ENCODE data around the gene AP1M2. TPM values are rescaled to one million over a fixed set of nuclear protein-coding genes. Genes with fewer than 3 reads are reported as not detected.

AP1M2 gene
- polyA plus RNA-seq (ENCODE audit: insufficient read length in 12 of 12) = 1 to 10 TPM in 4 of 12 donors, under 1 TPM in 3, not detected in 5; 0.31 to 6.6 (median 1.2) TPM
- long read RNA-seq, donor 1, transcript AP1M2-201 (12 exons, 1,749 nt) = major isoform, 9 of 35 reads
- long read RNA-seq, donor 1, partial matches to known transcripts = 23 of 35 reads
- long read RNA-seq, donor 1, other reads (novel, unspliced or antisense) = 0 of 35 reads
- long read RNA-seq, donor 2 = 0 reads
- long read RNA-seq, donor 3, partial matches to known transcripts = 0 of 11 reads
- long read RNA-seq, donor 3, other reads (novel, unspliced or antisense) = 11 of 11 reads
- long read RNA-seq, donor 4 = 0 reads
- long read RNA-seq, donor 5 = 0 reads
- long read RNA-seq, donor 6 = 0 reads
- long read RNA-seq, donor 7 = 0 reads
- long read RNA-seq, donor 8, partial matches to known transcripts = 0 of 9 reads
- long read RNA-seq, donor 8, other reads (novel, unspliced or antisense) = 8 of 9 reads
- long read RNA-seq, donor 9, partial matches to known transcripts = 0 of 1 reads
- long read RNA-seq, donor 9, other reads (novel, unspliced or antisense) = 0 of 1 reads
- long read RNA-seq, donor 10 = 0 reads
- long read RNA-seq, donor 11, partial matches to known transcripts = 0 of 1 reads
- long read RNA-seq, donor 11, other reads (novel, unspliced or antisense) = 0 of 1 reads

- no peak for DNase-seq
These were observed at the start of gene AP1M2 for GRCh38 chr19:10587022-10587838. Gene AP1M2 (minus strand): TSS chr19:10587312. CDS start chr19:10587231, 81 bp downstream.

GRCh38 chr19:10636304-10636972, 49.3 kb upstream of the AP1M2 start:
- no peak for DNase-seq

GRCh38 chr19:10634963-10635362, 47.9 kb upstream of the AP1M2 start:
- no peak for DNase-seq

GRCh38 chr19:10634430-10634829, 47.3 kb upstream of the AP1M2 start:
- DNase-seq = no peak

- no peak for DNase-seq
These were observed 44.8 kb upstream of the AP1M2 start for GRCh38 chr19:10631874-10632273.

GRCh38 chr19:10625762-10626138, 38.6 kb upstream of the AP1M2 start:
- no peak for DNase-seq

- peak; percentile 85 for DNase-seq
These were observed 38.1 kb upstream of the AP1M2 start, which contains the start of gene SLC44A2 for GRCh38 chr19:10625003-10625761. Gene SLC44A2 (plus strand): TSS chr19:10625553. CDS start chr19:10625634, 81 bp downstream.

GRCh38 chr19:10624585-10624984, 37.5 kb upstream of the AP1M2 start:
- no peak for DNase-seq

GRCh38 chr19:10621966-10622365, 34.9 kb upstream of the AP1M2 start:
- DNase-seq = no peak

- no peak for DNase-seq
These were observed 33.7 kb upstream of the AP1M2 start for GRCh38 chr19:10620786-10621185.

GRCh38 chr19:10618846-10619245, 31.7 kb upstream of the AP1M2 start:
- no peak for DNase-seq

- no peak for DNase-seq
These were observed 30.5 kb upstream of the AP1M2 start for GRCh38 chr19:10617409-10618121.

GRCh38 chr19:10615429-10616023, 28.4 kb upstream of the AP1M2 start:
- no peak for DNase-seq

GRCh38 chr19:10612499-10613119, 25.5 kb upstream of the AP1M2 start:
- no peak for DNase-seq

GRCh38 chr19:10611907-10612306, 24.8 kb upstream of the AP1M2 start:
- no peak for DNase-seq

GRCh38 chr19:10604460-10604980, 17.4 kb upstream of the AP1M2 start:
- DNase-seq = no peak

- DNase-seq = no peak
These were observed 16.9 kb upstream of the AP1M2 start for GRCh38 chr19:10603873-10604459.

GRCh38 chr19:10603084-10603872, 16.2 kb upstream of the AP1M2 start:
- no peak for DNase-seq
